ENCODE measurements around the gene CSTF3. TPM values are rescaled to one million over a fixed set of nuclear protein-coding genes. Genes with fewer than 3 reads are reported as not detected.

The CSTF3 gene
- total and polyA plus RNA-seq, 9 of the 15 experiments (the other 6 are each of a cell fraction or from before 2014, with no cell fraction given): 37.0 to 111 (median 61.0) TPM

GRCh38 chr11:33039274-33040032 lies 121.8 kb downstream of the CSTF3 start, which contains the start of gene TCP11L1 (continued):
- TF ChIP-seq ZNF512 (tag; IDR thresholded peaks at IDR 0.05): no peak
- TF ChIP-seq, protein P1, sequence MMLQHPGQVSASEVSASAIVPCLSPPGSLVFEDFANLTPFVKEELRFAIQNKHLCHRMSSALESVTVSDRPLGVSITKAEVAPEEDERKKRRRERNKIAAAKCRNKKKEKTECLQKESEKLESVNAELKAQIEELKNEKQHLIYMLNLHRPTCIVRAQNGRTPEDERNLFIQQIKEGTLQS (IDR thresholded peaks at IDR 0.05): no peak
- TF ChIP-seq, protein P1 (CRISPR knock-in tag; conservative IDR thresholded peaks at IDR 0.05): 0 out of 2 replicates have a peak, but pooled peaks have one; percentile 46
- TF ChIP-seq, protein P2, sequence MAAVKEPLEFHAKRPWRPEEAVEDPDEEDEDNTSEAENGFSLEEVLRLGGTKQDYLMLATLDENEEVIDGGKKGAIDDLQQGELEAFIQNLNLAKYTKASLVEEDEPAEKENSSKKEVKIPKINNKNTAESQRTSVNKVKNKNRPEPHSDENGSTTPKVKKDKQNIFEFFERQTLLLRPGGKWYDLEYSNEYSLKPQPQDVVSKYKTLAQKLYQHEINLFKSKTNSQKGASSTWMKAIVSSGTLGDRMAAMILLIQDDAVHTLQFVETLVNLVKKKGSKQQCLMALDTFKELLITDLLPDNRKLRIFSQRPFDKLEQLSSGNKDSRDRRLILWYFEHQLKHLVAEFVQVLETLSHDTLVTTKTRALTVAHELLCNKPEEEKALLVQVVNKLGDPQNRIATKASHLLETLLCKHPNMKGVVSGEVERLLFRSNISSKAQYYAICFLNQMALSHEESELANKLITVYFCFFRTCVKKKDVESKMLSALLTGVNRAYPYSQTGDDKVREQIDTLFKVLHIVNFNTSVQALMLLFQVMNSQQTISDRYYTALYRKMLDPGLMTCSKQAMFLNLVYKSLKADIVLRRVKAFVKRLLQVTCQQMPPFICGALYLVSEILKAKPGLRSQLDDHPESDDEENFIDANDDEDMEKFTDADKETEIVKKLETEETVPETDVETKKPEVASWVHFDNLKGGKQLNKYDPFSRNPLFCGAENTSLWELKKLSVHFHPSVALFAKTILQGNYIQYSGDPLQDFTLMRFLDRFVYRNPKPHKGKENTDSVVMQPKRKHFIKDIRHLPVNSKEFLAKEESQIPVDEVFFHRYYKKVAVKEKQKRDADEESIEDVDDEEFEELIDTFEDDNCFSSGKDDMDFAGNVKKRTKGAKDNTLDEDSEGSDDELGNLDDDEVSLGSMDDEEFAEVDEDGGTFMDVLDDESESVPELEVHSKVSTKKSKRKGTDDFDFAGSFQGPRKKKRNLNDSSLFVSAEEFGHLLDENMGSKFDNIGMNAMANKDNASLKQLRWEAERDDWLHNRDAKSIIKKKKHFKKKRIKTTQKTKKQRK (IDR thresholded peaks at IDR 0.05; ENCODE audit: borderline replicate concordance, low read depth, low read length): no peak
- TF ChIP-seq CEBPG (CRISPR knock-in tag; IDR thresholded peaks at IDR 0.05): no peak
- TF ChIP-seq CEBPG (tag; conservative IDR thresholded peaks at IDR 0.05 in 1 of 2, IDR thresholded peaks at IDR 0.05 in 1 of 2): no peak
- no peak for TF ChIP-seq SREBF1 (IDR thresholded peaks at IDR 0.05; ENCODE audit: borderline replicate concordance, low read depth, low read length)
- no peak for TF ChIP-seq STAT6 (CRISPR knock-in tag; IDR thresholded peaks at IDR 0.05)
- TF ChIP-seq, protein P3, sequence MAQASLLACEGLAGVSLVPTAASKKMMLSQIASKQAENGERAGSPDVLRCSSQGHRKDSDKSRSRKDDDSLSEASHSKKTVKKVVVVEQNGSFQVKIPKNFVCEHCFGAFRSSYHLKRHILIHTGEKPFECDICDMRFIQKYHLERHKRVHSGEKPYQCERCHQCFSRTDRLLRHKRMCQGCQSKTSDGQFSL (CRISPR knock-in tag; IDR thresholded peaks at IDR 0.05): no peak
- TF ChIP-seq, protein P3 (tag; IDR thresholded peaks at IDR 0.05): no peak
- TF ChIP-seq ILK (tag; IDR thresholded peaks at IDR 0.05; ENCODE audit: borderline replicate concordance, low read depth): no peak
- no peak for TF ChIP-seq RHOXF2B (CRISPR knock-in tag; conservative IDR thresholded peaks at IDR 0.05)
- TF ChIP-seq RNF219 (CRISPR knock-in tag; IDR thresholded peaks at IDR 0.05): no peak
